Tibial nerve (tissue), 4 donors: ENCODE results near the gene ACSM3. TPM values are rescaled to one million over a fixed set of nuclear protein-coding genes. Genes with fewer than 3 reads are reported as not detected.

Source experiments
- DNase-seq, 2 donors: peaks; one replicate each; pipeline ENCODE4 v3.0.0-alpha.2; 2019; ENCODE audit warnings: low spot score in 2 of 2
- H3K27ac ChIP-seq, 4 donors: fragments of 200-600 bp; sonication (generic) in 3 of 4; one replicate each; pipeline ENCODE4 v1.5.1; 2017 to 2019; ENCODE audit warnings: mild to moderate bottlenecking in 1 of 4
- H3K27me3 ChIP-seq, 2 donors: fragments of 200-600 bp; sonication (generic) in 1 of 2; one replicate each; pipeline versions ENCODE4 v1.5.1 to v1.6.0; 2017 to 2019
- H3K36me3 ChIP-seq, 3 donors: fragments of 200-600 bp; sonication (generic); one replicate each; pipeline ENCODE4 v1.5.1; 2018 to 2019
- H3K4me1 ChIP-seq, 4 donors: fragments of 200-600 bp; sonication (generic) in 3 of 4; one replicate each; pipeline ENCODE4 v1.5.1; 2017 to 2019
- H3K4me3 ChIP-seq, 4 donors: fragments of 200-600 bp; sonication (generic) in 3 of 4; one replicate each; pipeline ENCODE4 v1.5.1; 2017 to 2019; ENCODE audit warnings: mild to moderate bottlenecking in 1 of 4, moderate library complexity in 1 of 4
- H3K9me3 ChIP-seq, 4 donors: fragments of 200-600 bp; sonication (generic) in 3 of 4; one replicate each; pipeline ENCODE4 v1.5.1; 2017 to 2019
- EP300 ChIP-seq, 2 donors: sonication (generic); formaldehyde crosslinking; IDR thresholded peaks; one replicate each; pipeline ENCODE4 v1.6.1; 2017; ENCODE audit warnings: antibody characterized with exemption in 2 of 2, mild to moderate bottlenecking in 1 of 2
- POLR2A ChIP-seq, 2 donors: fragments of 450-650 bp; IDR thresholded peaks; one replicate each; pipeline ENCODE4 v1.6.1; 2017; ENCODE audit warnings: antibody characterized with exemption in 2 of 2, mild to moderate bottlenecking in 2 of 2, moderate library complexity in 2 of 2
- WGBS, 2 donors: methylation state at CpG; one replicate each; pipeline ENCODE4 v1.1.5; 2018; 5-methylcytosine and 5-hydroxymethylcytosine counted together
- total RNA-seq, 4 donors: library from RNA; depleted of rRNA; stranded (reverse); fragments of >200 nt; gene quantifications; one replicate each; pipeline ENCODE4 v1.1.0, GENCODE V29; 2016
- TF ChIP-seq, protein P1 (sequence below), 5 experiments: fragments of 200-600 bp in 3 of 5; fragments of 450-650 bp in 2 of 5; sonication (generic) in 3 of 5; IDR thresholded peaks; one replicate each; pipeline ENCODE4 v1.5.1; 2016 to 2019; ENCODE audit warnings: antibody characterized with exemption in 5 of 5, mild to moderate bottlenecking in 3 of 5, moderate library complexity in 2 of 5

The ACSM3 gene
- total RNA-seq, 4 donors from 2014 or later, result 1.2 to 2.5 (median 1.6) TPM

DNA sequence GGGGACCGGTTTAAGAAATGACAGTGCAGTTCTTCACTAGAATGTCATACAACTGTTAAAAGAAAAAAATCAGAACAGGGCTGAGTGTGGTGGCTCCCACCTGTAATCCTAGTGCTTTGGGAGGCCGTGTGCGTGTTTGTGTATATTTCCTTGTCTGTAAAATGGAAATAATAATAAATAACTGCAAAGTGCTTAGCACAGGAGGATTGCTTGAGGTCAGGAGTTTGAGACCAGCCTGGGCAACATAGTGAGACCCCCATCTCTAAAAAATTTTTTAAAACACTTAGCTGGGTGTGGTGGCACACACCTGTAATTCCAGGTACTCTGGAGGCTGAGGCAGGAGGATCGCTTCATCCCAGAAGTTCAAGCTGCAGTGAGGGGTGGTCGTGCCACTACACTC, 2.5 kb downstream of the ACSM3 start:
- DNase-seq, result no peak
- H3K4me3 ChIP-seq, result no peak overlapping the region
- TF ChIP-seq, protein P1, sequence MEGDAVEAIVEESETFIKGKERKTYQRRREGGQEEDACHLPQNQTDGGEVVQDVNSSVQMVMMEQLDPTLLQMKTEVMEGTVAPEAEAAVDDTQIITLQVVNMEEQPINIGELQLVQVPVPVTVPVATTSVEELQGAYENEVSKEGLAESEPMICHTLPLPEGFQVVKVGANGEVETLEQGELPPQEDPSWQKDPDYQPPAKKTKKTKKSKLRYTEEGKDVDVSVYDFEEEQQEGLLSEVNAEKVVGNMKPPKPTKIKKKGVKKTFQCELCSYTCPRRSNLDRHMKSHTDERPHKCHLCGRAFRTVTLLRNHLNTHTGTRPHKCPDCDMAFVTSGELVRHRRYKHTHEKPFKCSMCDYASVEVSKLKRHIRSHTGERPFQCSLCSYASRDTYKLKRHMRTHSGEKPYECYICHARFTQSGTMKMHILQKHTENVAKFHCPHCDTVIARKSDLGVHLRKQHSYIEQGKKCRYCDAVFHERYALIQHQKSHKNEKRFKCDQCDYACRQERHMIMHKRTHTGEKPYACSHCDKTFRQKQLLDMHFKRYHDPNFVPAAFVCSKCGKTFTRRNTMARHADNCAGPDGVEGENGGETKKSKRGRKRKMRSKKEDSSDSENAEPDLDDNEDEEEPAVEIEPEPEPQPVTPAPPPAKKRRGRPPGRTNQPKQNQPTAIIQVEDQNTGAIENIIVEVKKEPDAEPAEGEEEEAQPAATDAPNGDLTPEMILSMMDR (IDR thresholded peaks at IDR 0.05), result no peak
- TF ChIP-seq EP300 (IDR thresholded peaks at IDR 0.05) (no peak), POLR2A (IDR thresholded peaks at IDR 0.05) (no peak)
- WGBS, 2 donors, result 93 to 95% methylated on average over 5 of the region's 5 CpGs
- H3K9me3 ChIP-seq, result no peaks in the 10 kb centered on the region
- H3K4me1 ChIP-seq, result peaks cover 0 to 4% (median 0%) of the 10 kb centered on the region in 4 donors
- H3K27me3 ChIP-seq, result no peaks in the 10 kb centered on the region
- no peak overlapping the region for H3K27ac ChIP-seq
- no peaks in the 10 kb centered on the region for H3K36me3 ChIP-seq

DNA sequence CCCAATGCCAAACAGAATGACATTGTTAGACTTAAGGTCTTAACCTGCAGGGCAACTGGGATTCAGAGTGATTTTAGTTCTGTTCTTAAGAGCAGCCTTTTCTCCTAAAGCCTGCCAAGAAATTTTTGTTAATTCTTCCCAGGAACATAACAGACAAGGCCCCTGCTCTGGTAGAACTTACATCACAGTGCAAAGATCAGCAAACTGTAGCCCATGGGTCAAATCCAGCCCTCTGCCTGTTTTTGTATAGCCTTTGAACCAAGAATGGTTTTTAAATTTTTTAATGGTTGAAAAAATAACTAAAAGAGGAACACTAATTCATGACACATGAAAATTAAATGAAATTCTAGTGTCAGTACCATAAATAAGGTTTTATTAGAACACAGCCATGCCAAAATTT, 3.8 kb downstream of the ACSM3 start:
- H3K27me3 ChIP-seq, result no peaks in the 10 kb centered on the region
- TF ChIP-seq, protein P1 (IDR thresholded peaks at IDR 0.05), result no peak
- TF ChIP-seq EP300 (IDR thresholded peaks at IDR 0.05) (no peak), POLR2A (IDR thresholded peaks at IDR 0.05) (no peak)
- no peaks in the 10 kb centered on the region for H3K36me3 ChIP-seq
- peaks cover 0 to 4% (median 0%) of the 10 kb centered on the region in 4 donors for H3K4me1 ChIP-seq
- no peak overlapping the region for H3K4me3 ChIP-seq
- peaks cover 0 to 2% (median 0%) of the 10 kb centered on the region in 4 donors for H3K9me3 ChIP-seq
- DNase-seq, result no peak
- H3K27ac ChIP-seq, result no peak overlapping the region

DNA sequence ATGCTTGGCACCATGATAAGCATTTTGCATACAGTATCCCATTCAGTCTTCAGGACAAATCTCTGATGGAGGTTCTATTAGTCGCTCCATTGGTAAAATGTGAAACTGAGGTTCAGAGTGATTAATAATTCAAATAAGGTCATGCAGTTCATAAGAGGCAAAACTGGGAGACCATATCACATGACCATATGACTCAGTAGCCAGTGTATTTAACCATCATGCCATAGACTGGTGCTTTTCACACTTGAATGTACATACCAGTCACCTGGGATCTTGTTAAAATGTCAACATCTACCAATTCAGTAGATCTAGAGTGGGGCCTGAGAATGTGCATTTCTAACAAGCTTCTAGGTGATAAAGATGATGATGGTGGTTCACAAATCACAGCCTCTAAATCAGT, 4.3 kb downstream of the ACSM3 start:
- H3K36me3 ChIP-seq, result no peaks in the 10 kb centered on the region
- DNase-seq, result no peak
- TF ChIP-seq, protein P1 (IDR thresholded peaks at IDR 0.05), result no peak
- no peak for TF ChIP-seq POLR2A (IDR thresholded peaks at IDR 0.05)
- TF ChIP-seq EP300 (IDR thresholded peaks at IDR 0.05), result no peak
- H3K27me3 ChIP-seq, result no peaks in the 10 kb centered on the region
- peaks cover 0 to 4% (median 0%) of the 10 kb centered on the region in 4 donors for H3K4me1 ChIP-seq
- 96 to 100% methylated on average over 1 of the region's 1 CpG for WGBS, 2 donors
- H3K27ac ChIP-seq, result no peak overlapping the region
- no peak overlapping the region for H3K4me3 ChIP-seq
- peaks cover 0 to 5% (median 0%) of the 10 kb centered on the region in 4 donors for H3K9me3 ChIP-seq

DNA sequence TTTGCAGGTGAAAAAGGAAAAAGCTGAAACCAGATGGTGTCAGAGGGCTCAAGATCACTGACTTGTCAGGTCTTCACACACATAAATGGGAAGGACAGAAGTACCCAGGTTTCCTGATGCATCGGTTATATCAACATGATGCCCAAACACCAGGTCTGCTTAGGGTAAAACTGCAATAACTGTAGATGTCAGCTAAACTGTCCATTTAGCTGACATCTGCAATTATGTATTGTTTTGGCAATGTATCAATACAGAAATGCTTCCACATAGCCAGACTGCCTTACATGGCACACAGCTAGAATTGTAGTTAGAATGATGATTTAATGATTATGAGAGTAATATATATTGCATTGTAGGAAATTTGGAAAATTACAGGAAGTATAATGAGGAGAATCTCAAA, 5.0 kb downstream of the ACSM3 start:
- DNase-seq, result no peak
- H3K27me3 ChIP-seq, result no peaks in the 10 kb centered on the region
- WGBS, 2 donors, result 44 to 61% methylated on average over 1 of the region's 1 CpG
- H3K36me3 ChIP-seq, result no peaks in the 10 kb centered on the region
- peaks cover 0 to 4% (median 0%) of the 10 kb centered on the region in 4 donors for H3K4me1 ChIP-seq
- TF ChIP-seq EP300 (IDR thresholded peaks at IDR 0.05) (no peak), POLR2A (IDR thresholded peaks at IDR 0.05) (no peak)
- TF ChIP-seq, protein P1 (IDR thresholded peaks at IDR 0.05), result no peak
- H3K27ac ChIP-seq, result no peak overlapping the region
- peaks cover 0 to 5% (median 0%) of the 10 kb centered on the region in 4 donors for H3K9me3 ChIP-seq
- H3K4me3 ChIP-seq, result no peak overlapping the region

DNA sequence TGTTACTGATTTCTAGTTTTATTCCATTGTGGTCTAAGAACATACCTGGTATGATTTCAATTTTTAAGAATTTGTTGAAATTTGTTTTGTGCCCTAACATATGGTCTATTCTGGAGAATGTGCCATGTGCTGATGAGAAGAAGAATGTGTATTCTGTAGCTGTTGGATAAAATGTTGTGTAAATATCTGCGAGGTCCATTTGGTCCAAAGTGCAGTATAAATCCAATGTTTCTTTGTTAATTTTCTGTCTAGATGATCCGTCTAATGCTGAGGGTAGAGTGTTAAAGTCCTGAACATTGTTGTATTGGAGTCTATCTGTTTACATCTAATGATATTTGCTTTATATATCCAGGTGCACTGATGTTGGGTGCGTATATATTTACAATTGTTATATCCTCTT, 9.9 kb downstream of the ACSM3 start:
- TF ChIP-seq, protein P1 (IDR thresholded peaks at IDR 0.05), result no peak
- TF ChIP-seq EP300 (IDR thresholded peaks at IDR 0.05) (no peak), POLR2A (IDR thresholded peaks at IDR 0.05) (no peak)
- DNase-seq, result no peak
- WGBS, 2 donors, result 88 to 95% methylated on average over 3 of the region's 3 CpGs
- Histone ChIP-seq H3K4me1 (no peaks in the 10 kb centered on the region), H3K9me3 (peaks cover 0 to 5% (median 0%) of the 10 kb centered on the region in 4 donors), H3K27me3 (no peaks in the 10 kb centered on the region), H3K36me3 (peaks cover 0 to 17% (median 0%) of the 10 kb centered on the region in 3 donors), H3K27ac (no peak overlapping the region), H3K4me3 (no peak overlapping the region)
